Measurements from ENCODE around the gene HPCA. TPM values are rescaled to one million over a fixed set of nuclear protein-coding genes. Genes with fewer than 3 reads are reported as not detected.

HPCA gene
- total and polyA plus RNA-seq, 2 of the 8 experiments (the other 6 are each of a cell fraction or from before 2014, with no cell fraction given), result 0.70 to 1.4 TPM

GRCh38 chr1:32886004-32886827 is at the start of gene HPCA (continued):
- TF ChIP-seq NRF1 (IDR thresholded peaks at IDR 0.05; ENCODE audit: low read depth, low read length), result no peak
